Testis (tissue), 2 donors: ENCODE results near the gene TSC22D2.

Experiments
- POLR2A ChIP-seq: fragments of 450-650 bp; IDR thresholded peaks from one replicate; pipeline ENCODE4 v1.6.1; 2017; ENCODE audit warnings: antibody characterized with exemption, mild to moderate bottlenecking, moderate library complexity
- TF ChIP-seq, protein P1 (sequence below), 3 experiments: fragments of 450-650 bp in 2 of 3; fragments of 200-600 bp in 1 of 3; sonication (generic) in 1 of 3; IDR thresholded peaks; one replicate each; pipeline ENCODE4 v1.5.1; 2016 to 2019; ENCODE audit warnings: antibody characterized with exemption in 3 of 3, mild to moderate bottlenecking in 2 of 3, moderate library complexity in 1 of 3

DNA sequence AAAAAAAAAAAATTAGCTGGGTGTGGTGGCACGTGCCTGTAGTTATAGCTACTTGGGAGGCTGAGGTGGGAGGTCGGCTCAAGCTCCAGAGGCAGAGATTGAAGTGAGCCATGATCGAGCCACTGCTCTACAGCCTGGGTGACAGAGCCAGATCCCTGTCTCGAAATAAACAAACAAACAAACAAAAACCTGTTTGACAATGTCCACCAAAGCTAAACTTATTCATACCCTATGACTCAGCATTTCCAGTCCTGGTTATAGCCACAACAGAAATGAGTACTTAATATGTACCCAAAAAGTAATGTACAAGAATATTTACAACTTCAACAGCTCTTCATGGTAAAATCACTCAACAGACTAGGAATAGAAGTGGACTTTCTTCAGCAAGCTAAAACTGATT lies 107.1 kb downstream of the TSC22D2 start:
- TF ChIP-seq, protein P1, sequence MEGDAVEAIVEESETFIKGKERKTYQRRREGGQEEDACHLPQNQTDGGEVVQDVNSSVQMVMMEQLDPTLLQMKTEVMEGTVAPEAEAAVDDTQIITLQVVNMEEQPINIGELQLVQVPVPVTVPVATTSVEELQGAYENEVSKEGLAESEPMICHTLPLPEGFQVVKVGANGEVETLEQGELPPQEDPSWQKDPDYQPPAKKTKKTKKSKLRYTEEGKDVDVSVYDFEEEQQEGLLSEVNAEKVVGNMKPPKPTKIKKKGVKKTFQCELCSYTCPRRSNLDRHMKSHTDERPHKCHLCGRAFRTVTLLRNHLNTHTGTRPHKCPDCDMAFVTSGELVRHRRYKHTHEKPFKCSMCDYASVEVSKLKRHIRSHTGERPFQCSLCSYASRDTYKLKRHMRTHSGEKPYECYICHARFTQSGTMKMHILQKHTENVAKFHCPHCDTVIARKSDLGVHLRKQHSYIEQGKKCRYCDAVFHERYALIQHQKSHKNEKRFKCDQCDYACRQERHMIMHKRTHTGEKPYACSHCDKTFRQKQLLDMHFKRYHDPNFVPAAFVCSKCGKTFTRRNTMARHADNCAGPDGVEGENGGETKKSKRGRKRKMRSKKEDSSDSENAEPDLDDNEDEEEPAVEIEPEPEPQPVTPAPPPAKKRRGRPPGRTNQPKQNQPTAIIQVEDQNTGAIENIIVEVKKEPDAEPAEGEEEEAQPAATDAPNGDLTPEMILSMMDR (IDR thresholded peaks at IDR 0.05) = no peak
- TF ChIP-seq POLR2A = no peak
